Thyroid gland (tissue), 4 donors: ENCODE data around the gene UNC13C. TPM values are rescaled to one million over a fixed set of nuclear protein-coding genes. Genes with fewer than 3 reads are reported as not detected.

Experiments used
- DNase-seq, 2 donors: peaks; one replicate each; pipeline ENCODE4 v3.0.0-alpha.2; 2019
- H3K27ac ChIP-seq, 3 donors: fragments of 200-600 bp; sonication (generic); 1 replicate in 2 of 3; 2 replicates in 1 of 3; pipeline ENCODE4 v1.5.1; 2016 to 2019; ENCODE audit warnings: mild to moderate bottlenecking in 1 of 3, moderate library complexity in 1 of 3
- H3K27me3 ChIP-seq: fragments of 200-600 bp; sonication (generic); one replicate; pipeline ENCODE4 v1.5.1; 2019
- H3K36me3 ChIP-seq, 2 donors: fragments of 200-600 bp; sonication (generic); one replicate each; pipeline ENCODE4 v1.5.1; 2016 to 2019
- H3K4me1 ChIP-seq, 2 donors: fragments of 200-600 bp; sonication (generic); one replicate each; pipeline ENCODE4 v1.5.1; 2017 to 2019
- H3K4me3 ChIP-seq, 3 donors: fragments of 200-600 bp; sonication (generic); replicated peaks in 1 of 3; 1 replicate in 2 of 3; 2 replicates in 1 of 3; pipeline ENCODE4 v1.5.1; 2016; ENCODE audit warnings: mild to moderate bottlenecking in 1 of 3
- H3K9me3 ChIP-seq: fragments of 200-600 bp; sonication (generic); one replicate; pipeline ENCODE4 v1.5.1; 2017
- POLR2A ChIP-seq, 2 donors: fragments of 450-650 bp; IDR thresholded peaks; one replicate each; pipeline ENCODE4 v1.6.1; 2017; ENCODE audit warnings: antibody characterized with exemption in 2 of 2, mild to moderate bottlenecking in 2 of 2, moderate library complexity in 1 of 2
- WGBS, 2 donors: methylation state at CpG; one replicate each; pipeline ENCODE4 v1.1.5; 2017; 5-methylcytosine and 5-hydroxymethylcytosine counted together
- intact Hi-C: fragments of 100-400 bp; cut with DNase I; formaldehyde crosslinking; loops from one replicate; pipeline ENCODE4 v1.15.1; 2023
- total RNA-seq, 4 donors: library from RNA; depleted of rRNA; stranded (reverse); fragments of >200 nt; gene quantifications; one replicate each; pipeline ENCODE4 v1.2.3, GENCODE V29; 2016
- TF ChIP-seq, protein P1 (sequence below), 6 experiments: fragments of 200-600 bp in 3 of 6; fragments of 450-650 bp in 3 of 6; sonication (generic) in 3 of 6; IDR thresholded peaks; one replicate each; pipeline ENCODE4 v1.5.1; 2016 to 2019; ENCODE audit warnings: antibody characterized with exemption in 6 of 6, mild to moderate bottlenecking in 2 of 6, inconsistent platforms in 1 of 6, moderate library complexity in 1 of 6

UNC13C gene
- total RNA-seq, 4 donors from 2014 or later: 1.1 to 10.6 (median 7.5) TPM

- H3K27ac ChIP-seq: no peak overlapping the region
- H3K36me3 ChIP-seq: no peaks in the 10 kb centered on the region
- H3K9me3 ChIP-seq: no peaks in the 10 kb centered on the region
- no peak overlapping the region for H3K4me3 ChIP-seq
- DNase-seq: no peak
- H3K27me3 ChIP-seq: no peaks in the 10 kb centered on the region
- 75 to 85% methylated on average over 3 of the region's 3 CpGs for WGBS, 2 donors
- intact Hi-C loops: no loop called here
- no peaks in the 10 kb centered on the region for H3K4me1 ChIP-seq
- no peak for TF ChIP-seq POLR2A (IDR thresholded peaks at IDR 0.05)
- TF ChIP-seq, protein P1, sequence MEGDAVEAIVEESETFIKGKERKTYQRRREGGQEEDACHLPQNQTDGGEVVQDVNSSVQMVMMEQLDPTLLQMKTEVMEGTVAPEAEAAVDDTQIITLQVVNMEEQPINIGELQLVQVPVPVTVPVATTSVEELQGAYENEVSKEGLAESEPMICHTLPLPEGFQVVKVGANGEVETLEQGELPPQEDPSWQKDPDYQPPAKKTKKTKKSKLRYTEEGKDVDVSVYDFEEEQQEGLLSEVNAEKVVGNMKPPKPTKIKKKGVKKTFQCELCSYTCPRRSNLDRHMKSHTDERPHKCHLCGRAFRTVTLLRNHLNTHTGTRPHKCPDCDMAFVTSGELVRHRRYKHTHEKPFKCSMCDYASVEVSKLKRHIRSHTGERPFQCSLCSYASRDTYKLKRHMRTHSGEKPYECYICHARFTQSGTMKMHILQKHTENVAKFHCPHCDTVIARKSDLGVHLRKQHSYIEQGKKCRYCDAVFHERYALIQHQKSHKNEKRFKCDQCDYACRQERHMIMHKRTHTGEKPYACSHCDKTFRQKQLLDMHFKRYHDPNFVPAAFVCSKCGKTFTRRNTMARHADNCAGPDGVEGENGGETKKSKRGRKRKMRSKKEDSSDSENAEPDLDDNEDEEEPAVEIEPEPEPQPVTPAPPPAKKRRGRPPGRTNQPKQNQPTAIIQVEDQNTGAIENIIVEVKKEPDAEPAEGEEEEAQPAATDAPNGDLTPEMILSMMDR (IDR thresholded peaks at IDR 0.05): no peak
Observed at GRCh38 chr15:54481819-54482218, 503.6 kb downstream of the UNC13C start.

GRCh38 chr15:54482251-54482650 is 504.0 kb downstream of the UNC13C start:
- Histone ChIP-seq H3K4me3 (no peak overlapping the region), H3K4me1 (no peaks in the 10 kb centered on the region), H3K27ac (no peak overlapping the region), H3K36me3 (no peaks in the 10 kb centered on the region), H3K9me3 (no peaks in the 10 kb centered on the region), H3K27me3 (no peaks in the 10 kb centered on the region)
- 73 to 78% methylated on average over 5 of the region's 5 CpGs for WGBS, 2 donors
- intact Hi-C loops: no loop called here
- TF ChIP-seq POLR2A (IDR thresholded peaks at IDR 0.05): no peak
- TF ChIP-seq, protein P1 (IDR thresholded peaks at IDR 0.05): no peak
- DNase-seq: no peak

- no peak for DNase-seq
- WGBS, 2 donors: 38 to 67% methylated on average over 2 of the region's 2 CpGs
- Histone ChIP-seq H3K9me3 (no peaks in the 10 kb centered on the region), H3K4me1 (no peaks in the 10 kb centered on the region), H3K36me3 (no peaks in the 10 kb centered on the region), H3K27ac (no peak overlapping the region), H3K27me3 (no peaks in the 10 kb centered on the region), H3K4me3 (no peak overlapping the region)
- intact Hi-C loops: no loop called here
- no peak for TF ChIP-seq POLR2A (IDR thresholded peaks at IDR 0.05)
- TF ChIP-seq, protein P1 (IDR thresholded peaks at IDR 0.05): no peak
Observed at GRCh38 chr15:54500330-54500729, 522.1 kb downstream of the UNC13C start.

- no peak for TF ChIP-seq POLR2A (IDR thresholded peaks at IDR 0.05)
- TF ChIP-seq, protein P1 (IDR thresholded peaks at IDR 0.05): no peak
- Histone ChIP-seq H3K36me3 (no peaks in the 10 kb centered on the region), H3K4me1 (no peaks in the 10 kb centered on the region), H3K4me3 (no peak overlapping the region), H3K9me3 (no peaks in the 10 kb centered on the region), H3K27ac (no peak overlapping the region), H3K27me3 (no peaks in the 10 kb centered on the region)
- intact Hi-C loops: no loop called here
- WGBS, 2 donors: 62 to 65% methylated on average over 5 of the region's 5 CpGs
- DNase-seq: no peak
Observed at GRCh38 chr15:54502416-54503075, 524.3 kb downstream of the UNC13C start.

- Histone ChIP-seq H3K4me3 (no peak overlapping the region), H3K4me1 (no peaks in the 10 kb centered on the region), H3K27ac (no peak overlapping the region), H3K9me3 (no peaks in the 10 kb centered on the region), H3K27me3 (no peaks in the 10 kb centered on the region), H3K36me3 (no peaks in the 10 kb centered on the region)
- no peak for TF ChIP-seq POLR2A (IDR thresholded peaks at IDR 0.05)
- TF ChIP-seq, protein P1 (IDR thresholded peaks at IDR 0.05): no peak
- DNase-seq: no peak
- intact Hi-C loops: no loop called here
- WGBS, 2 donors: 92 to 95% methylated on average over 1 of the region's 1 CpG
Observed at GRCh38 chr15:54504695-54505094, 526.5 kb downstream of the UNC13C start.
